Small intestine (tissue), 7 donors: ENCODE measurements around the gene PRICKLE2. TPM values are rescaled to one million over a fixed set of nuclear protein-coding genes. Genes with fewer than 3 reads are reported as not detected.

Experiments
- DNase-seq, 2 donors: peaks; one replicate each; pipeline versions ENCODE4 v3.0.0 to v3.0.0-alpha.2; 2013
- FAIRE-seq: peaks from 2 replicates; lab custom pipeline; 2012; peaks lifted over from hg19 to GRCh38; lab: Jason Lieb, UNC
- H3K27ac ChIP-seq, 3 donors: one replicate each; pipeline ENCODE4 v1.5.1; 2013; ENCODE audit warnings: low read length in 2 of 3, mild to moderate bottlenecking in 2 of 3, control low read depth in 1 of 3, inconsistent platforms in 1 of 3, low read depth in 1 of 3, moderate library complexity in 1 of 3
- H3K27me3 ChIP-seq, 3 donors: one replicate each; pipeline ENCODE4 v1.6.1; 2013; ENCODE audit warnings: low read length in 3 of 3, inconsistent platforms in 1 of 3; ENCODE audit not compliant: control insufficient read depth in 3 of 3, insufficient read depth in 3 of 3
- H3K36me3 ChIP-seq, 3 donors: one replicate each; pipeline ENCODE4 v1.6.1; 2013; ENCODE audit warnings: low read length in 3 of 3, inconsistent platforms in 1 of 3, low read depth in 1 of 3, mild to moderate bottlenecking in 1 of 3, moderate library complexity in 1 of 3; ENCODE audit not compliant: control insufficient read depth in 3 of 3, insufficient read depth in 2 of 3
- H3K4me1 ChIP-seq, 3 donors: one replicate each; pipeline ENCODE4 v1.6.1; 2013; ENCODE audit warnings: low read length in 2 of 3, inconsistent platforms in 1 of 3, low read depth in 1 of 3, mild to moderate bottlenecking in 1 of 3, moderate library complexity in 1 of 3; ENCODE audit not compliant: control insufficient read depth in 3 of 3, insufficient read depth in 2 of 3
- H3K4me3 ChIP-seq, 3 donors: one replicate each; pipeline ENCODE4 v1.5.1; 2013; ENCODE audit warnings: low read length in 3 of 3, control low read depth in 1 of 3, inconsistent platforms in 1 of 3, low read depth in 1 of 3, mild to moderate bottlenecking in 1 of 3, moderate library complexity in 1 of 3
- H3K9me3 ChIP-seq, 2 donors: one replicate each; pipeline ENCODE4 v1.6.1; 2013; ENCODE audit warnings: low read depth in 1 of 2, low read length in 1 of 2; ENCODE audit not compliant: control insufficient read depth in 2 of 2, insufficient read depth in 1 of 2
- WGBS, 3 donors: extraction: QIAGEN DNeasy Blood & Tissue Kit; methylation state at CpG; one replicate each; pipeline ENCODE4 v1.1.7; 2013; 5-methylcytosine and 5-hydroxymethylcytosine counted together
- polyA plus RNA-seq, 4 donors: library from polyadenylated mRNA; stranded (reverse) in 3 of 4; unstranded in 1 of 4; fragments of 200-250 nt in 3 of 4; fragments of 120-200 nt in 1 of 4; gene quantifications; one replicate each; pipeline versions ENCODE4 v1.2.1 to v1.2.3, GENCODE V29; 2013
- donor health status: healthy with polysubstance abuse.
- donor health status: control.
- donor health status: control.
- donor health status: Bipolar disorder and iron deficiency.
- donor health status: healthy.

Gene PRICKLE2
- polyA plus RNA-seq, 4 donors, result 0.54 to 3.7 (median 2.5) TPM; not detected in 1

GRCh38 chr3:64160000-64160695 lies 65.1 kb downstream of the PRICKLE2 start:
- H3K36me3 ChIP-seq, result peaks cover 0 to 11% (median 0%) of the 10 kb centered on the region in 3 donors
- DNase-seq (peak in 1 of 2 donors; percentile 34), FAIRE-seq (no peak)
- no peaks in the 10 kb centered on the region for H3K27me3 ChIP-seq
- H3K27ac ChIP-seq, result no peak overlapping the region
- H3K9me3 ChIP-seq, result no peaks in the 10 kb centered on the region
- H3K4me3 ChIP-seq, result no peak overlapping the region
- 50 to 78% (median 61%) methylated on average over 8 of the region's 8 CpGs for WGBS, 3 donors
- peaks cover 0 to 6% (median 0%) of the 10 kb centered on the region in 3 donors for H3K4me1 ChIP-seq

GRCh38 chr3:64158334-64158733 lies 66.9 kb downstream of the PRICKLE2 start:
- 73 to 84% (median 77%) methylated on average over 3 of the region's 3 CpGs for WGBS, 3 donors
- H3K36me3 ChIP-seq, result peaks cover 0 to 11% (median 0%) of the 10 kb centered on the region in 3 donors
- peaks cover 0 to 6% (median 0%) of the 10 kb centered on the region in 3 donors for H3K4me1 ChIP-seq
- H3K4me3 ChIP-seq, result no peak overlapping the region
- no peaks in the 10 kb centered on the region for H3K9me3 ChIP-seq
- DNase-seq (no peak), FAIRE-seq (no peak)
- no peak overlapping the region for H3K27ac ChIP-seq
- H3K27me3 ChIP-seq, result no peaks in the 10 kb centered on the region

GRCh38 chr3:64157150-64158035 lies 67.9 kb downstream of the PRICKLE2 start:
- WGBS, 3 donors, result 88 to 92% (median 90%) methylated on average over 17 of the region's 17 CpGs
- no peak for FAIRE-seq
- Histone ChIP-seq H3K4me3 (no peak overlapping the region), H3K27me3 (no peaks in the 10 kb centered on the region), H3K4me1 (peaks cover 0 to 6% (median 0%) of the 10 kb centered on the region in 3 donors), H3K27ac (no peak overlapping the region), H3K36me3 (peaks cover 0 to 13% (median 0%) of the 10 kb centered on the region in 3 donors), H3K9me3 (no peaks in the 10 kb centered on the region)
- DNase-seq, result peak in 1 of 2 donors; percentile 25

- Histone ChIP-seq H3K4me1 (peaks cover 0 to 20% (median 0%) of the 10 kb centered on the region in 3 donors), H3K36me3 (peaks cover 0 to 13% (median 0%) of the 10 kb centered on the region in 3 donors)
- FAIRE-seq, result no peak
These were observed 69.9 kb downstream of the PRICKLE2 start for GRCh38 chr3:64155328-64155727.

GRCh38 chr3:64152676-64153466 lies 72.4 kb downstream of the PRICKLE2 start:
- FAIRE-seq, result no peak
- Histone ChIP-seq H3K4me1 (peaks cover 0 to 25% (median 0%) of the 10 kb centered on the region in 3 donors), H3K9me3 (peaks cover 0 to 5% of the 10 kb centered on the region in 2 donors), H3K36me3 (peaks cover 0 to 12% (median 0%) of the 10 kb centered on the region in 3 donors), H3K27me3 (no peaks in the 10 kb centered on the region), H3K4me3 (no peak overlapping the region), H3K27ac (no peak overlapping the region)
- DNase-seq, result no peak
- 85 to 91% (median 87%) methylated on average over 9 of the region's 9 CpGs for WGBS, 3 donors

More at GRCh38 chr3:64155328-64155727, 69.9 kb downstream of the PRICKLE2 start:
- no peak overlapping the region for H3K27ac ChIP-seq
- peaks cover 0 to 5% of the 10 kb centered on the region in 2 donors for H3K9me3 ChIP-seq
- H3K27me3 ChIP-seq, result no peaks in the 10 kb centered on the region
- 77 to 91% (median 85%) methylated on average over 3 of the region's 3 CpGs for WGBS, 3 donors
- no peak for DNase-seq
- H3K4me3 ChIP-seq, result no peak overlapping the region

- Histone ChIP-seq H3K4me1 (peaks cover 0 to 25% (median 0%) of the 10 kb centered on the region in 3 donors), H3K9me3 (peaks cover 0 to 5% of the 10 kb centered on the region in 2 donors), H3K4me3 (no peak overlapping the region), H3K27ac (peak overlapping the region in 2 of 3 donors; percentile 78 to 82), H3K27me3 (no peaks in the 10 kb centered on the region), H3K36me3 (peaks cover 0 to 15% (median 0%) of the 10 kb centered on the region in 3 donors)
- 79 to 85% (median 83%) methylated on average over 2 of the region's 2 CpGs for WGBS, 3 donors
- FAIRE-seq, result no peak
- DNase-seq, result no peak
These were observed 73.2 kb downstream of the PRICKLE2 start for GRCh38 chr3:64152086-64152485.

GRCh38 chr3:64151342-64151871 lies 73.9 kb downstream of the PRICKLE2 start:
- FAIRE-seq (no peak), DNase-seq (no peak)
- no peak overlapping the region for H3K4me3 ChIP-seq
- H3K9me3 ChIP-seq, result peaks cover 0 to 5% of the 10 kb centered on the region in 2 donors
- H3K4me1 ChIP-seq, result peaks cover 0 to 25% (median 0%) of the 10 kb centered on the region in 3 donors
- 67 to 72% (median 72%) methylated on average over 5 of the region's 5 CpGs for WGBS, 3 donors
- peaks cover 0 to 16% (median 0%) of the 10 kb centered on the region in 3 donors for H3K36me3 ChIP-seq
- H3K27me3 ChIP-seq, result no peaks in the 10 kb centered on the region
- peak overlapping the region in 2 of 3 donors; percentile 78 to 82 for H3K27ac ChIP-seq
